NCI-H2227 (cell line): ENCODE measurements around the gene SDC1.

ENCODE experiments used
- DNase-seq: peaks from one replicate; lab custom pipeline; 2025; ENCODE audit not compliant: unreplicated experiment; lab: John Stamatoyannopoulos, UW

The SDC1 gene

GRCh38 chr2:20150806-20151571 lies 73.9 kb downstream of the SDC1 start:
- DNase-seq, result peak; percentile 19
